ENCODE measurements around the gene CD79B.
"Not testable (repeated sequence)": the region's sequence is repeated elsewhere in the genome, so short reads cannot be mapped to it uniquely, and the experiment has no call there.

GRCh38 chr17:63882626-63883126 is 49.5 kb downstream of the CD79B start:
- TF ChIP-seq CTCF (IDR thresholded peaks at IDR 0.05); REST (IDR thresholded peaks at IDR 0.05; ENCODE audit: insufficient read depth in 1 of 2, low read depth in 2 of 2, low read length in 1 of 2); TCF7L2 (IDR thresholded peaks at IDR 0.05; ENCODE audit: low read depth, low read length): not testable (repeated sequence)
